Measurements from ENCODE around the gene DAAM1.

Gene DAAM1

DNA sequence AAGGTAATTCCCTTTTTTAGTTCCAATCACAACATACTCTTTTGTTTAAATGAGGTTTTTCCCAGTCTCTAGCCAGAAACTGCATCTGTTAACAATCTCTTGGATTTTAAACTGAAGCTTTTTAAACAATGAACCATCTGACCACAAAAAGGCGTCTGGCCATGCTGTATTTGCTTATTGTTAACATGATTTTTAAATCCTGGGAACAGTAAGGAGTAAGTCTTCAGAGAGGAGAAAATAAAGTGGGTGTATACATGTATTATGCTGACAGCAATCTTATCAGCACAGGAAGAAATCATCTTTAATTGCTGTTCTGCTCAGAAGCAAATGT, 106.2 kb downstream of the DAAM1 start:
- DNase-seq, result no peak

DNA sequence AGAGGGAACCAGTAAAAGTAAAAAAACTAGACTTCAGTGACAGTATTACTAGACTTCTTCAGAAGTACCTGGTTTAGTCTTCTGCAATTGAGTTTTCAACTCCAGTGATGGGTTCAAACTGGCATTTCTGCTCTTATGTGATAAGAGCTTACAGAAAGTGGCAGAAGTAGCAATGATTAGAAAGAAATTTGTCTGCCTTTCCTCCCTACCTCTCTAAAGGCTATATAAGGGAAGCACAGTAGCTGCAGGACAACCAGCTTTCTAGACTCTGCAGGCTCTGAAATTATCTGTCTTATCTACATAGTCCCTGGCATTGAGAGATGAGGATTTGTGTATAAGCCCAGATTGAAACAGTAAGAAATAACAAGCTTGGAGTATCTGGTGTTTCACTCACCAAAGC, 107.5 kb downstream of the DAAM1 start:
- DNase-seq, result no peak

DNA sequence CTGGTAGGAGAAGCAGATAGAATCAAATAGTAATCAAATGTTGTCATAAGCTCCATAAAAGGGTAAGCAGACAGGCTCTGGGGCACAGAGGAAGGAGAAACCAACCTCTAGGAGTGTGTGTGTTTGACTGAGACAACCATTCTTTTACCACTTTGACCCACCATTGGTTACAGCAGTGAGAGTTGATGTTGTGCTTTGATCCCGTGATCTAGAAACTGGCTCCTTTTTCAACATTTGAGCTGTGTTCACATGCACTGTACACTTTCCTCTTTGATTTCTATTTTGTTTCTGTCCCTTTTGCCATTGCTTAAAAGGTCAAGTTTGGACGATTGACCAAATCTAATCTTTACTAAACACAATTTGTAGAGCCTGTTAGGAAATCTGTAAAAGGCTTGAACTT, 108.0 kb downstream of the DAAM1 start:
- DNase-seq, result no peak

DNA sequence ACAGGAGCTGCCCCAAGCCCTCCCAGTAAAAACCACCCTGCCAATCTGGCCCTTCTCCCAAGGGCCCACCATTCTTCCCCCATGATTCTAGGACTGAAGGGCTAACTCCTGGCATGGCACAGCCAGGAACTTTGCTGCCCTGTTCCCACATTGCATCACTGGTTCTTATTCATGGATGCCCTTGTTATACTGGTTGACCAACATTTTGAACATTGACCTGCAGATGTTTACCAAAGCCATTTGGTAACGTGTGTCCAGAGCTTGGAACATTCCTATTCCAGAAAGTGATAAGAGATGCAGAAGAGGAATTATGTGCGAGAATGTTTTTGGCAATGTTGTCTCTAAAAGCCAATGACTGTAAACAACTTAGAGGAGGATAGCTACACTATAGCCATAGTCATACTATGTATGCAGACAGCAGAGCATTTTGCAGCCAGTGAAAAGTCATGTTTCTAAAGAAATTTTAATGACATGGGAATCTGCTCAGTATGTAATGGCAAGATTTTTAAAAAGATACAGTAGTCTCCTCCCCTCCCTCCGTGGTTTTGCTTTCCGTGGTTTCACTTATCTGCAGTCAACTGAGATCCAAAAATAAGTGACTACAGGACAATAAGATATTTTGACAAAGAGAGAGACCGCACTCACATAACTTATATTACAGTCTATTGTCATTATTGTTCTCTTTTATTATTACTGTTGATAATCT, 108.8 kb downstream of the DAAM1 start:
- DNase-seq, result no peak

DNA sequence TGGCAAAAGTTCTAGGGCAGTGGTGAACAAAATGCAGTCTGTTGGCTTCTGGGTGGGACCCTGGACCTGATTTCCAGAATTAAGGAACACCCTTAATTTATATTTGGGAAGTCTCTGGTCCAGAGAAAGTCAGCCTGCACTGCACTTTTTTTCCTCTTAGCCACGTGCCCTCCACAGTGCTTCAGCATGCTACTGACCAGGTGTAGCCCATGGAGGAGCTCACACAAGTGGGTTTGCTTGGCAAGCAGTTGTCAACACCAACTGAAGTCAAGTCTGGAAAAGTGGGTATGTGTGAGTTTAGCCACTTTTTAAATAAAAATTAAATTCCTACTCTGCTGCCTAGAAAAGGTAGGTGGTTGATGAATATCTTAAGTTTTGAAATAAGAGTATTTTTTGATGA, 111.3 kb downstream of the DAAM1 start:
- no peak for DNase-seq

DNA sequence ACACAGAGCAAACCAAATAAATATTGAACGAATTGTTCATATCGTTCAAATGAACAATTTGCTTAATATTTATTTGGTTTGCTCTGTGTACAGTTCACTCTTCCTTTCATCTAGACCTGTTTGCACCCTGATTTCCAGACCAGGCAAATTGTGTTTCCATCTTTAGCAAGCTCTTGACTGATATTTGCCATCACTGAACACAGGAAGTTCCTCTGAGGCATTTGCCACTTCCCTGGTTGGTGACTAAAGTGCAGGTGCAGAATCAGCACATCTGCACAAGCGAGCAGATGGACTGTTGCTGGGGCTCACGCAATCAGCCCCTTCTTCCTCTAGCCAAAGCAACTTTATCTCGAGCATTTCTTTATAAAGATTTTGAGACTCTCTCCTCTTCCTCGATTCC, 112.9 kb downstream of the DAAM1 start:
- DNase-seq, result peak; percentile 63

DNA sequence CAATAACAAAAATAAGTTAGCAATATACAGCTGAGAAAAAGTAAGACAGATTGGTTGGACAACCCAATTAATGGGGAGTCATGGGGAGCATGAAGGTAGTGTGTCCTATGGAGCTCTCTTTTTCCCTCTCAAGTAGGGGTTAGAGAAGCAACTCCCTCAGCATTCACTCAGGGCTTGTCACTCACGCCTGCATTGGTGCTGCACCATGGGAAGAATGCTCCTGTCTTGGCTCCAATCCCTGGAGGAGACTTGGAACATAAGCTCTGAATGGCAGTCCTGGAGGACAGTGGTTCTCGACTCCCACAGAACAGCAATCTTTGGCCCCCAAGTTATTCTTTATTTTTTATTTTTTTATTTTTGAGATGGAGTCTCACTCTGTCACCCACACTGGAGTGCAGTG, 113.8 kb downstream of the DAAM1 start:
- DNase-seq, result no peak

DNA sequence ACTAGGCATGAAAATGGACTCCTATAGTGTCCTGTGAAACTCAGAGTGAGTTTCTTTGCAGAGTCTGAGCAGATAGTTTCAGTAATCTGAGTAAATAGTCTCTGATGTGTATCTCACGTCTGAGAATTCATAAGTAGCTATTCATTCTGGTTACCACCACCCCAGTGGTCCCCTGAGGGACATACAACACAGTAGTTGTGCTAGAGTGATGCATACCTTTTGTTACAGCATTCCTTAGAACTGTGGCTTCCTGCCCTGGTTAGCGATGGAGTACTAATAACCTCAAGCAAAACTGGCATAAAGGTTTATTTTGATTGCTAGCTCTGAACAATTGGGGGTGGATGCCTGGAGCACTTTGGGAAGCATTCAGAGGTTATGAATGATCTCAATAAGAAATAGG, 114.7 kb downstream of the DAAM1 start:
- DNase-seq, result no peak

DNA sequence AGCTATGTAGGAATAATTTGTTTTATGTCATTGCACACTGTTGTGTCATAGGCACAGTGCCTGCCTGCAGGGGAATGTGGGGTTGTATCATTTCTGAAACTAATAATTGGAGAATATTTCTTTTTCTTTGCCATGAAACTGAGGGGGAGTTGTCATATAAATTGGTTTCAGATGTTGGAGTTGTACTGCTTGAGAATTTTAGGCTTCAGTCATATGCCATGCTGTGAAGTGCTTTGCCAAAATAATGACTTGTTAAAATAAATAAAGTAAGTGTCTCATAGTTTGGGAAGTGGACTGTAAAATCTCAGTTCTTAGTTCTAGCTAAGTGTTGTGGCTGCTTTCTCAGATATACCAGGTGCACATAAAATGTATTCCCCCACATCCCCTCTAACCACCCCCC, 116.8 kb downstream of the DAAM1 start:
- DNase-seq, result no peak

DNA sequence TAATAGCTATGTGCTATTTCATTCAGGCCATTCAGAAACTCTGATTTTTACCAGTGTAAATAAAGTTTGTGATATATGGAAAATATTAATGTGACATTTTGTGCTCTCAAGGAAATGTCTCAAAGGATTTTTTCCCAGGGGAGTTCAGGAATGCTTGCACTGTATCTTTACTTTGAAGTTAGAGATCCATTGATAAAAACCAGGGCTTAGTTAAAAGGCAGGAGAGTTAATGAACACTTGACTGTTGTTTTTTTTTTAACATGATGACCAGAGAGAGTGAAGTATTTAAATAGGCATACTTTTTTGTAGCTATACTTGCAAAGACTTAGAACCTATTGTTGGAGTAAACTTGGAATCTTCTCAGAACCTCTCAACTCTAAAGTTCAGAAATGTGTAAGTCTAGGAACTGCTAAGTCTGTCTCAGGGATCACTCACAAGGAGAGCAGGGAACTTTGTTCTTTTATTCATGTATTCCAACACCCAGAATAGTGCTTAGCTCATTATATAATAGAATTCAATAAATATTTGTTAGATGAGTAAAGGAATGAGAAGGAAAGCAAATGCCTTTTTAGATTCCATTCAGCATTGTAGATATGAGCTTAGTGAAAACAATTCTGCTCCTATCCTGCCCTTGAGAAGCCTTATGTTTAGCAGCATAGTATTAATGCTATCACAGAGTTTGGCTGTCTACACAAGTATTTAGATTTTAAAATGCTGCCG, 117.5 kb downstream of the DAAM1 start:
- DNase-seq, result no peak

DNA sequence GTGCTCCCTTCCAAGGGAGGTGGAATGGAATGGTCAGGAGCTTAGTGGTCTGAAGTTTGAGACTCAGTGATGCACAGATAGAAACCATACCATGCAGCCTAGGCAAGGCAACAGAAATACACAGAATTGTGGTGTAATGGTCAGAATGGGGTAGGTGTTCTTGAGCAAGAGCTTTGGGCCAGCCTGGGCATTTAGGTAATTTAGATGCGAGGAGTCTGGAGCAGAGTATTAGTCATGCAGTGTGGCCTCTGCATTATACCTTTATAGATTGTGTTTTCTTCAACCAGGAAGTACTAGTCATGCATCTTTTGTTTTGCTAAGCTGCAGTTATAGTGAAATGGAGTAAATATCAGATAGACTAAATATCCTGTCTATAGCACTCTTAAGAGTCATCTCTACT, 118.3 kb downstream of the DAAM1 start:
- DNase-seq, result peak; percentile 42

DNA sequence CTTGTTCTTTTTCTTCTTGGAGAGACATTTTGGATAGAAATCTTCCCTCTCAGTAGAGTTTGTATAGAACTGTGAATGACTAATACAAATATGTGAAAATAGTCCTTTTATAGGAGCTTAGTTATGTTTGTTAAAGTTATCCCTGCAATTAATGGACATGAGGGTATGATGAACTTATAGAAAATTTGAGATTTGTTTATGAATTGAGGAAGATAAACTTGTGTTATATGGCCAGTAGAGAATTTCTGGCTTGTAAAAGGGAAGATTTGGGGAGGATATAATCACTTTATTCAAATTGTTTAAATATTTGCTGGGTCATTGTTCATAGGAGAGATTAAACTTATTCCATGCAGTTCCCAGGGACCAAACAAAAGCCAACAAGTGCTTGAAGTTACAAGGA, 119.6 kb downstream of the DAAM1 start:
- no peak for DNase-seq

DNA sequence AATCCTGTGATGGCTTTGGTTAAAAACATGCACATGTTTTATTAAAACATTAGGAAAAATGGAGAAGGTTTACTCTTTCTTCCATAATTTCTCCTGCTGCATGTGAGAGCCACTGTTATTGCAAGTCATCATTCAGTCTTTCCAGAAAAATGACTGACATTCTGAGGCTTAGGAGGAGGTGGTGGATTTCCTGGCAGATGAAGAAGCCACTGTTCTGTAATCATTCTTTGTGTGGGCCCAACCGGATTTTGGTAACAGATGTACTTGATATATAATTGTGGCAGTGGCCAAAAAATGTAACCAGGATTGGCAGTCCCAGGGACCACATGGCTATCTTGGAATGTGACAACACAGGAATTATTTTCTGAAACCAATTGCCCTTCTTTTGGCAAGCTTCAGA, 120.2 kb downstream of the DAAM1 start:
- no peak for DNase-seq

DNA sequence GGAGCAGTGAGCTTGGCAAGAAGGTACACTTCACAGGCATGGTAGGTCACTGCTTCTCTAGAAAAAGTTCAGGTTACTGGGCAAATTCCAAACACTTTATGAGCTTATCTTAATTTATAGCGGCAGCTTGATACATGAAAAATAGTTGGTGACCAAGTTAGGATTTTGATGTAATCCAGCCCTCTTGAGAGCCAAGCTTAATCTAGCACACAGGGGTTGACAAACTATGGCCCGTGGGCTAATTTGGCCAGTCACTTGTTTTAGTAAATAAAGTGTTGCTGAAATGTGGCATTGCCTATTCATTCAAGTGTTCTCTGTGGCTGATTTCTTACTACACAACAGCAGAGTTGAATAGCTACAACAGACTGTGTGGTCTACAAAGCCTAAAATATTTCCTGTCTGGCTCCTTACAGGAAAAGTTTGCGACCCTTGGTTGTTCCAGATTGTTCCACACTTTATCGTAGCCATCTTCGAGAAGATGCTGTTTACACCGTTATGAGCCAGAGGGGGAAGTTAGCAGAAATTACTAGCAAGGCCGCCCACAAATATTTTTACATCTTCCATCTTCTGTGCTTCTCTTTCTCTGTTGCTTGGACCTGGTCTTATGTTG, 120.9 kb downstream of the DAAM1 start:
- no peak for DNase-seq

DNA sequence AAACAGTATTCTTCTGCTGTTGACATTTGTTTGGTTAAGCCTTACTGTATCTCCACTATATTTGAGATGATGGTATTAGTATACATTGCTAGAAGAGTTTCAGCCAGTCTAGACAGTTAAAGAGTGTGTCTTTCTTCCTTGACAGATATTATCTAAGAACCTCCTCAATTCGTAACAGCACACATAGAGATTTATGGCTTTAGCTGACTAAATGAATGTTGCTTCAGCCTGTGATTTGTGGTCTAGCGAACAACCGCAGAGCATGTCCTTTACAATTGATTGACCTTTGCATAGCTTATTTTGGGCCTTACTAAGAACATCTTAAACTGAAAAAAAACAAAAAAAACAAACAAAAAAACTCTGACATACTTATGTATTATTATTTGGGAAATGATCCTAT, 122.2 kb downstream of the DAAM1 start:
- DNase-seq, result no peak

DNA sequence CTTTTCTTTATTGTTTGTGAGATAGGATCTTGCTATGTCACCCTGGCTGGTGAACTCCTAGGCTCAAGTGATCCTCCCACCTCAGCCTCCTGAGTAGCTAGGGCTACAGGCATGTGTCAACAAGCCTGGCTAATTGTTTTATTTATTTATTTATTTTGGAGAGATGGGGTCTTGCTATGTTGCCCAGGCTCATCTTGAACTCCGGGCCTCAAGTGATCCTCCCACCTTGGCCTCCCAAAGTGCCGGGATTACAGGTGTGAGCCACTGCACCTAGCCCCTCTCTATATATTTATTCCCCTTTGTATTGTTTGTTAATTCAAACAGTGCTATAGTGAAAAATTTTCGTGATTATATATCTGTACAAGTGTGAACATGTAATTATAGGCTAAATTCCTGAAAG, 123.3 kb downstream of the DAAM1 start:
- no peak for DNase-seq

DNA sequence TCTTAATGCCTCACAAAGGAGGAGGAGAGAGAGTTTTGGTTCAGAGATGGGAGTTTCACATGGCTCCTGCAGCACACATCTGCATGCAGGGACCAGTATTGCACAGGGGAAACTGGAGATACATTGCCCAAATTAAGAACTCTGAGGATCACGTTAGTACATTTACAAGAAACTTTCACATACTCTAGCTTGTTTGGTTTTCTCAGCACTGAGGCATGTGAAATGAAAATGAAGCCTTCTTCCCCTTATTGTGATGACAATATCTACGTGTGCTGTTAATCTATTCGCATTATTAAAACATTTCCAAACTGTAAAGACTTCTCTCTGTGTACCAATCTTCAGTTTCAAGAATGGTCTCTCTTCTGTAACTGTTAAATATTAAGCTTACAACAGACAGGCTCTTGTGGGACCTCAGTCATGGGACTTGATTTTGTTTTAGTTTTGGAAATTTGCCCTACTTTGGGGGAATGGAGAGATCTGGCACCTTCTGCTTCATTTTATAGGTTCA, 124.7 kb downstream of the DAAM1 start:
- DNase-seq, result no peak

DNA sequence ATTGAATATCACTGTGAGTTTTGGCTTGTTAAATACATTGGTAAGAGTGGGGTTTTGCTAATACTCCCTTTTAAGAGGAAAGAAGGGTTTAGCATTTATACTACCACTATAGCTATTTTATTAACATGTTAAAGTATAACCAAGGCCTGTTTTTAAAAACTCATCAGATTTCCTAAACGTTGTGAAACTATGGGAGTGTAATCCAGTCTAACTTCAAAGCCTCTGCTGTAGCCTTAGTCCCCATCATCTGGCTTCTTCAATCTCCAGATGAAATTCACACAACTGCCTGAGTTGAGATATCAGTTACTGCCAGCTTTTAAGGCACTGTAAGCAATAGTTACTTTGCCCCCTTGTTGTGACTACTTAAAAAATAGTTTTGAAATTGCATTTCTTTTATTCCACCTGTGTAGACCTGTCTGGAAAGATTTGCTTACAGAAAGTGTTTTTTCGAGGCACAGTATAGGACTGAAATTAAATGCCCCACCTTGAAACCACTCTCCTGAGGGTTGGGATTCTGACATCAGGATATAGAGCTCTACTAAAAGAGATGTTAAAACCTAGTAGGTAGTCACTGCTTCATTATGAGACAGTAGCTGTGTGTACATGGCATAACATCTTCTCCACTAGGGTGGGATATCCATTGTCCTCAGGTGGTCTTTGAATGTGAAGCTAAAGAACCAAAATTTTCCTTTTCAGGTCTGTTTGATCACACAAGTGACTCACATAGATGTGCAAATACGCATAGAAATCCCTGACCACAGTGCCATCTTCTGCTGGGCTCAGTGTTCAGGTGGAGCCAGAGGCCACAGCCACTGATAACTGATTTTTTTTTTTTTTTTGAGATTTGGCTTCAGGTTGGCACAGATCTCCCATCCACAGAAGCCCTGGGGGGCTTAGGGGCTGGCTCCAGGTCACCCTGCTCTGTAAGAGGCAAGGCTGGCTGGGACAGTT, 125.5 kb downstream of the DAAM1 start:
- DNase-seq, result peak; percentile 65

DNA sequence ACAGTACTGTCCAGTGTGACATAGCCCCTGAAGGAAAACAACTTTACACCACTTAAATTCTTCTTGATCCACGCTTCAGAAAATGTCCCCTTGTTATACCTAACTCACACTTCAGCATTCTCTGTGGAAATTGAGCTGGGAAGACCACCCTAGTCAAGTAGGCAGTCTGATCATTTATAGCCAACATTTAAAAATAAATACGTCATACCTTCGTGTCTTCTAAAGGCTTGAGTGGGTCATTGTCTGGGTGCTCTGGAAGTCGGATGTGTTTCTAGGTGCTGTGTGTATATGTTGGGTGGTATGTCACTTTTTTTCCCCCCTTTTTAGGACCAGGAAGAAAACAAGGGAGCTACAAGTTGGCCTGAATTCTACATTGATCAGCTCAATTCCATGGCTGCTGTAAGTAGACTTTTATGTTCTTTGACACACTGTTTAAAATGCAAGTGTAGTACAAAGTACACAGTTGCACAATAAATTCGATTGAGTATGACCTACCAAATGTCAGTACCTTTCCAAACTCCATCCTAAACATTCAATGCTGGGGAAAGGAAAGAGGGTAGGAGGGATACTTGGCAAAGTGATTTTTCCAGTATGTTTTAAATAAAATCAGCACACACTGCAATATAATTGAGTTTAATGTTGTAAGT, 126.6 kb downstream of the DAAM1 start:
- DNase-seq, result no peak

DNA sequence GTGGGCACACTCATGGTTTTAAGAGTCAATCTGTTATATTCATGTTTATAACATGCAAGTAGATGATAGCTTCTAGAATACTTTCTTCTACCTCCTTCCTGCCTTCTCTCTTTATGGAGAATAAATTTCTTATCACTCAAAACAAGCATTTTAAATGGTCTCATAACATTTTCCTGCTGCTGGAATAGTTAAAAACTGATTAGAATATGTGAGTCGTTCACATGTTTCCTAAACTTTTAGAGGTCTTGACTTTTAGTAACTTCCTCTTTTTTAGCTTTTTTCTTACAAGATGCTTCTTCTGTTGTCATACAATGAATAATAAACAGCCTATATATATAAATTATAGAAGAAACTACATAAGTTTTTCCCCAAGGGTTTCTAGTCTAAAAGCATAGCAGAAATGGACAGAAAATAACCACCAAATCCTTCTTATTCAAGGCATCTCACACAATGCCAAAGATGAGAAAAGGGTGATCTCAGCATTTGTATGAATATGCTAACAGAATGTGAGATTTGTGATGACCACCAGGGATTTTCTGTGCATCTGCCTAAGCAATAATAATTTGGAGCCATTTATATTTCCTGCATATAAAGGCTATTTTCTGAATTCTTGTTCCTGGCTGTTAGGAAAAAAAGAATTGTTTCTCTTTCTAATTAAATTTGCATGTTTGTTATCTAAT, 127.8 kb downstream of the DAAM1 start:
- no peak for DNase-seq

DNA sequence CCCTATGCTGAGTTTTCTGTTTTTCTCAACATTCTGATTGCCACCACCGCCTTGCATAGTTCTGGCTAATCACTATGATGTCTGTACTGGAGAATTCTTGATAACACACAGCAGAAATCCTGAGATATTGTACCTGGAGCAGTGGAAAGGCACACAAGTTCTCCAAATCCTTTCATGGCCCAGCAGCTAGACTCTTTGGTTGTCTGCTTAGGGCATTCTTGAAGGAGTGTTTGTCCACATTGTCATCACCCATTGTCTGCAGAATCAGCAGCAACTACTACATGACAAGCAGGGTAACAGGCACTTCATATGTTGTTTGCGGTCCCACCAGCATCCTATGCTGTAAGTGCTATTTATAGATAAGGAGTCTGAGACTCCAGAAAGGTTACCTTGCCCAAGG, 128.9 kb downstream of the DAAM1 start:
- no peak for DNase-seq

Data from DMS53 (cell line).